Muscle of arm (tissue), 12 donors: Measurements from ENCODE around the gene SLC26A1. TPM values are rescaled to one million over a fixed set of nuclear protein-coding genes. Genes with fewer than 3 reads are reported as not detected.

Experiments used
- DNase-seq: peaks from one replicate; pipeline ENCODE4 v3.0.0-alpha.2; 2013
- polyA plus RNA-seq, 12 donors: library from polyadenylated mRNA; unstranded; fragments of 120-200 nt; gene quantifications; one replicate each; pipeline ENCODE4 v1.2.1, GENCODE V29; 2013; ENCODE audit not compliant: insufficient read length in 12 of 12

The SLC26A1 gene
- polyA plus RNA-seq, 12 donors: 2.5 to 5.9 (median 3.8) TPM; not detected in 2

GRCh38 chr4:966266-967112 is 26.7 kb downstream of the SLC26A1 start:
- no peak for DNase-seq

- no peak for DNase-seq
These were observed 27.5 kb downstream of the SLC26A1 start for GRCh38 chr4:965766-966134.

GRCh38 chr4:965048-965765 is 28.0 kb downstream of the SLC26A1 start:
- no peak for DNase-seq

- no peak for DNase-seq
These were observed 28.7 kb downstream of the SLC26A1 start for GRCh38 chr4:964346-965025.

- DNase-seq: no peak
These were observed 29.7 kb downstream of the SLC26A1 start for GRCh38 chr4:963276-964225.

- no peak for DNase-seq
These were observed 30.7 kb downstream of the SLC26A1 start for GRCh38 chr4:962231-963208.

GRCh38 chr4:961351-962230 is 31.6 kb downstream of the SLC26A1 start:
- no peak for DNase-seq

GRCh38 chr4:960636-961350 is 32.4 kb downstream of the SLC26A1 start:
- no peak for DNase-seq

- no peak for DNase-seq
These were observed 33.0 kb downstream of the SLC26A1 start for GRCh38 chr4:960140-960635.

- DNase-seq: no peak
These were observed 33.7 kb downstream of the SLC26A1 start for GRCh38 chr4:959338-960139.

- DNase-seq: no peak
These were observed 34.4 kb downstream of the SLC26A1 start for GRCh38 chr4:958696-959337.

GRCh38 chr4:958314-958665 is 34.9 kb downstream of the SLC26A1 start:
- no peak for DNase-seq

GRCh38 chr4:957581-958313 is 35.5 kb downstream of the SLC26A1 start:
- DNase-seq: no peak

- no peak for DNase-seq
These were observed 36.0 kb downstream of the SLC26A1 start for GRCh38 chr4:957231-957580.

- DNase-seq: no peak
These were observed 36.5 kb downstream of the SLC26A1 start for GRCh38 chr4:956531-957230.

GRCh38 chr4:955931-956381 is 37.2 kb downstream of the SLC26A1 start:
- DNase-seq: no peak
